Measurements from ENCODE around the gene ASPSCR1. TPM values are rescaled to one million over a fixed set of nuclear protein-coding genes. Genes with fewer than 3 reads are reported as not detected.

The ASPSCR1 gene
- total RNA-seq, 1 donor from 2014 or later = 30.4 TPM

DNA sequence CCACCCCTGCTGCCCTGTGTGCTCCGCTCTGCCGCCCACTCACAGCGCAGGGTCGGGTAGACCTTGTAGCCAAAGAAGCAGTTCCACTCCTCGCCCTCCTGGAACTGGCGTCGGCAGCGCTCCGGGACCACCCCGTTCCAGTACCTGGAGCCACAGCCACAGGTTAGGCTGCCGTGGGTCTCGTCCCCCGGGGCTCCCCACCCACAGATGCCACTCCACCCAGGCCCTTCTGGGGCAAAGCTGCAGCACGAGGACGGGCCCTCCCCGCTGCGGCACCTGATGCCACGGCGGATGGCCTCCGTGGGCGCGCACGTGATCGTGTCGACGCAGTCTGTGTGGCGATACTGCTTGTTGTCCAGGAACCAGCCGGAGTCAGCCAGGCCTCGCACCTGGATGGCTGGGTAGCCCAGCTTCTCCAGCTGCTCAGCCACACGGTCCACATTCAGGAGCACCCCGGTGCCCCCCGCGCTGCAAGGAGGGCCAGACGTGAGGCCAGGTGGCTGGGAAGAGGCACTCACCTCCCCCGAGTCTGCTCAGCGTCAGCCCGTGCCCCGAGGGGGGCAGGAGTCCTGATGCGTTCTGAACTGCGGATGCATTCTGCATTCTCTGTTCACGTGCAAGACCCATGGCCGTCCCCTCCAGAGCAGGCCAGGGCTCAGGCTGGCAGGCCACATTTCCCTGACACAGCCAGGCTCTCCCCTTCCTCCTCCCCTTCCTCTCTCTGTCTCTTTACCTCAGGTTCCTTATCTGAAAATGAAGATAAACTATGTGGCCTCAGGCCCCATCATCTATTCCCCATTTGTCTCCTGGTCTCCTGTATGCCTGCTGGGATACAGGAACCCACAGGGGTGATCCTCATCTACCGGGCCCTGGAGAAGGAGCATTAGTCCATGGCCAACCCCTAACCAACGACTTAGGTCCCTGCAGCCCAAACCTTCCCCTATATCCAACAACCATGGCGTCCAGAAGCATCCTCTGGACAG, 20.5 kb upstream of the ASPSCR1 start:
- peaks cover 14% of the 10 kb centered on the region for H3K27me3 Mint-ChIP-seq (ENCODE audit: low read depth)
- H3K36me3 Mint-ChIP-seq (ENCODE audit: low read depth) = no peaks in the 10 kb centered on the region
- no peak for TF ChIP-seq CTCF (IDR thresholded peaks at IDR 0.05)
- H3K4me3 Mint-ChIP-seq (ENCODE audit: unreplicated experiment) = no peak overlapping the region
- H3K27ac Mint-ChIP-seq (ENCODE audit: unreplicated experiment) = no peak overlapping the region
- peaks cover 4% of the 10 kb centered on the region for H3K4me1 Mint-ChIP-seq (ENCODE audit: low read depth)
- no peak for DNase-seq (ENCODE audit: low spot score)
- H3K9me3 Mint-ChIP-seq (ENCODE audit: low read depth) = no peaks in the 10 kb centered on the region

- DNase-seq (ENCODE audit: low spot score) = peak; percentile 92
- H3K9me3 Mint-ChIP-seq (ENCODE audit: low read depth) = no peaks in the 10 kb centered on the region
- H3K36me3 Mint-ChIP-seq (ENCODE audit: low read depth) = no peaks in the 10 kb centered on the region
- H3K4me3 Mint-ChIP-seq (ENCODE audit: unreplicated experiment) = no peak overlapping the region
- H3K27me3 Mint-ChIP-seq (ENCODE audit: low read depth) = peaks cover 18% of the 10 kb centered on the region
- peaks cover 4% of the 10 kb centered on the region for H3K4me1 Mint-ChIP-seq (ENCODE audit: low read depth)
- TF ChIP-seq CTCF (IDR thresholded peaks at IDR 0.05) = no peak
- H3K27ac Mint-ChIP-seq (ENCODE audit: unreplicated experiment) = no peak overlapping the region
Measured at GRCh38 chr17:81957691-81958432, 19.6 kb upstream of the ASPSCR1 start.

GRCh38 chr17:81958633-81959342, 18.6 kb upstream of the ASPSCR1 start:
- H3K27me3 Mint-ChIP-seq (ENCODE audit: low read depth) = peaks cover 23% of the 10 kb centered on the region
- no peaks in the 10 kb centered on the region for H3K36me3 Mint-ChIP-seq (ENCODE audit: low read depth)
- DNase-seq (ENCODE audit: low spot score) = no peak
- H3K9me3 Mint-ChIP-seq (ENCODE audit: low read depth) = no peaks in the 10 kb centered on the region
- no peak for TF ChIP-seq CTCF (IDR thresholded peaks at IDR 0.05)
- peaks cover 4% of the 10 kb centered on the region for H3K4me1 Mint-ChIP-seq (ENCODE audit: low read depth)
- no peak overlapping the region for H3K4me3 Mint-ChIP-seq (ENCODE audit: unreplicated experiment)
- H3K27ac Mint-ChIP-seq (ENCODE audit: unreplicated experiment) = no peak overlapping the region

- H3K36me3 Mint-ChIP-seq (ENCODE audit: low read depth) = no peaks in the 10 kb centered on the region
- H3K9me3 Mint-ChIP-seq (ENCODE audit: low read depth) = no peaks in the 10 kb centered on the region
- no peak overlapping the region for H3K4me3 Mint-ChIP-seq (ENCODE audit: unreplicated experiment)
- peaks cover 30% of the 10 kb centered on the region for H3K27me3 Mint-ChIP-seq (ENCODE audit: low read depth)
- TF ChIP-seq CTCF (IDR thresholded peaks at IDR 0.05) = peak; percentile 86
- peaks cover 4% of the 10 kb centered on the region for H3K4me1 Mint-ChIP-seq (ENCODE audit: low read depth)
- H3K27ac Mint-ChIP-seq (ENCODE audit: unreplicated experiment) = no peak overlapping the region
- no peak for DNase-seq (ENCODE audit: low spot score)
Measured at GRCh38 chr17:81959362-81960129, 17.9 kb upstream of the ASPSCR1 start.

All from chondrocyte (in vitro differentiated cells).